Astrocyte (in vitro differentiated cells and primary cell): ENCODE data around the gene MEGF11. TPM values are rescaled to one million over a fixed set of nuclear protein-coding genes. Genes with fewer than 3 reads are reported as not detected.

Experiments used
- DNase-seq: peaks from one replicate; pipeline ENCODE4 v3.0.0-alpha.2; 2010; ENCODE audit warnings: low read depth
- FAIRE-seq: peaks from 2 replicates; lab custom pipeline; 2011; peaks lifted over from hg19 to GRCh38; lab: Jason Lieb, UNC
- H2AFZ ChIP-seq: 2 replicates; pipeline ENCODE4 v1.6.0; 2012; ENCODE audit warnings: low read depth, low read length, inconsistent platforms
- H3K27ac ChIP-seq: 2 replicates; pipeline ENCODE4 v1.5.1; 2011; ENCODE audit warnings: low read depth, low read length, inconsistent platforms
- H3K27me3 ChIP-seq: 2 replicates; pipeline ENCODE4 v1.6.0; 2011; ENCODE audit warnings: low read length, inconsistent platforms; ENCODE audit not compliant: insufficient read depth
- H3K36me3 ChIP-seq: 2 replicates; pipeline ENCODE4 v1.5.1; 2011; ENCODE audit warnings: low read length, inconsistent platforms; ENCODE audit not compliant: insufficient read depth
- H3K4me1 ChIP-seq: 2 replicates; pipeline ENCODE4 v1.5.1; 2011; ENCODE audit warnings: low read length, inconsistent platforms; ENCODE audit not compliant: insufficient read depth
- H3K4me2 ChIP-seq: 2 replicates; pipeline ENCODE4 v1.6.0; 2012; ENCODE audit warnings: low read length, inconsistent platforms
- H3K4me3 ChIP-seq: 2 replicates; pipeline ENCODE4 v1.5.1; 2011; ENCODE audit warnings: low read depth, mild to moderate bottlenecking, low read length, inconsistent platforms; ENCODE audit not compliant: insufficient read depth
- H3K79me2 ChIP-seq: 2 replicates; pipeline ENCODE4 v1.6.0; 2012; ENCODE audit warnings: mild to moderate bottlenecking, low read length, inconsistent platforms; ENCODE audit not compliant: insufficient read depth
- H3K9ac ChIP-seq: 2 replicates; pipeline ENCODE4 v1.6.0; 2012; ENCODE audit warnings: mild to moderate bottlenecking, low read length, inconsistent platforms
- H3K9me3 ChIP-seq: 2 replicates; pipeline ENCODE4 v1.5.1; 2012; ENCODE audit warnings: low read depth, mild to moderate bottlenecking, low read length, inconsistent platforms; ENCODE audit not compliant: insufficient read depth
- H4K20me1 ChIP-seq: 2 replicates; pipeline ENCODE4 v1.6.0; 2012; ENCODE audit warnings: low read length, inconsistent platforms; ENCODE audit not compliant: insufficient read depth
- H3K27ac Mint-ChIP-seq: one replicate; pipeline ENCODE4 v1.8.0; 2021; ENCODE audit warnings: mild to moderate bottlenecking, mixed read lengths; ENCODE audit not compliant: unreplicated experiment
- H3K27me3 Mint-ChIP-seq: one replicate; pipeline ENCODE4 v1.8.0; 2021; ENCODE audit warnings: low read depth, mixed read lengths; ENCODE audit not compliant: unreplicated experiment
- H3K36me3 Mint-ChIP-seq: one replicate; pipeline ENCODE4 v1.8.0; 2021; ENCODE audit warnings: low read depth, mixed read lengths; ENCODE audit not compliant: unreplicated experiment
- H3K4me1 Mint-ChIP-seq: one replicate; pipeline ENCODE4 v1.8.0; 2021; ENCODE audit warnings: low read depth, mixed read lengths; ENCODE audit not compliant: unreplicated experiment
- H3K4me3 Mint-ChIP-seq: one replicate; pipeline ENCODE4 v1.8.0; 2021; ENCODE audit warnings: mild to moderate bottlenecking, moderate library complexity, mixed read lengths; ENCODE audit not compliant: unreplicated experiment
- H3K9me3 Mint-ChIP-seq: one replicate; pipeline ENCODE4 v1.8.0; 2021; ENCODE audit warnings: mild to moderate bottlenecking, mixed read lengths; ENCODE audit not compliant: unreplicated experiment
- CTCF ChIP-seq: IDR thresholded peaks from 2 replicates; pipeline ENCODE4 v1.5.1; 2011; ENCODE audit warnings: low read depth, mild to moderate bottlenecking, inconsistent platforms, low read length, moderate library complexity; ENCODE audit not compliant: insufficient read depth
- EZH2 ChIP-seq: IDR thresholded peaks from 2 replicates; pipeline ENCODE4 v1.6.1; 2012; ENCODE audit warnings: mild to moderate bottlenecking, low read length, inconsistent platforms; ENCODE audit not compliant: insufficient read depth
- total RNA-seq: library from RNA; stranded (reverse); gene quantifications from 2 replicates; pipeline ENCODE4 v1.2.1, GENCODE V29; 2021

Gene MEGF11
- total RNA-seq, 1 donor from 2014 or later, result 0.16 TPM

- Mint-ChIP-seq H3K9me3 (no peaks in the 10 kb centered on the region), H3K4me1 (peaks cover 3% of the 10 kb centered on the region), H3K4me3 (no peak overlapping the region), H3K36me3 (peaks cover 5% of the 10 kb centered on the region), H3K27me3 (peaks cover 58% of the 10 kb centered on the region), H3K27ac (no peak overlapping the region)
- no peak overlapping the region for H2AFZ ChIP-seq
- H3K27me3 ChIP-seq, result peaks cover 14% of the 10 kb centered on the region
- H3K4me3 ChIP-seq, result no peak overlapping the region
- TF ChIP-seq CTCF (no peak), EZH2 (no peak)
- no peaks in the 10 kb centered on the region for H3K9me3 ChIP-seq
- no peaks in the 10 kb centered on the region for H3K4me1 ChIP-seq
- no peaks in the 10 kb centered on the region for H3K79me2 ChIP-seq
- DNase-seq (no peak), FAIRE-seq (no peak)
- H3K36me3 ChIP-seq, result no peaks in the 10 kb centered on the region
- H3K9ac ChIP-seq, result no peak overlapping the region
- no peak overlapping the region for H3K4me2 ChIP-seq
- H4K20me1 ChIP-seq, result no peaks in the 10 kb centered on the region
- no peak overlapping the region for H3K27ac ChIP-seq
Observed at GRCh38 chr15:66022163-66022525, 231.4 kb downstream of the MEGF11 start.

DNA sequence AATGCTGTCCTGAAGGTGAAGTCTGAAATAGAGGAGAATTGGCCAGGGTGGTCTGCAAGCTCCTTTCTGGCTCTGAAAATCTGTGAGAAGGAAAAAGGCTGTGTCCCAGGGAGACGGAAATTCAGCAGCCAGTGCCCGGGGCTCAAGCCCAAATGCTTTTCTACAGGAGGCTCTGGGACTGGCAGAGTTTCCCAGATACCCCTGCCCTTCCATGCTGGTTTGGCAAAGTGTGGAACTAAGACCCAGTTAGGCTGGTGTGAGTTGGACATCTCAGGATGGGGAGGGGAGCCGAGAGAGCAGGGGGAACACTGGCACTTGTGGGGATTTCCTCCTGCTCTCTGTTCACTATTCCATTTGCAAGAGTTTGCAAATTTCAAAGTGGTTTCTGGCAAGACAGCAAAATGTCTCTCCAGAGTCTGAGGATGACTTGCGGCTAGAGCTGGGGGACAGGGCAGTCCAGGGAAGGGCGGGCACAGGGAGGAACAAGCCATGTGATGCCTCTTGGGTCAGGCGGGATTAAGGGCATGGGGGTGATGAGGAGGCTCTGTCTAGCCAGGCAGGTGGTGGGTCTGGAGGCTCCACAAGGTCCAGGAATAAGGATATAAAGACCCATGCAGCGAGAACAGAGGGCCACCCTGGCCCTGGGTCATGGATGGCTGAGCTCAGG lies 231.9 kb downstream of the MEGF11 start:
- Histone ChIP-seq H3K27ac (no peak overlapping the region), H3K9ac (no peak overlapping the region), H3K36me3 (no peaks in the 10 kb centered on the region), H3K79me2 (no peaks in the 10 kb centered on the region), H3K4me2 (no peak overlapping the region), H2AFZ (no peak overlapping the region), H3K4me3 (no peak overlapping the region), H3K4me1 (no peaks in the 10 kb centered on the region), H3K27me3 (peaks cover 14% of the 10 kb centered on the region), H3K9me3 (no peaks in the 10 kb centered on the region), H4K20me1 (no peaks in the 10 kb centered on the region)
- FAIRE-seq (no peak), DNase-seq (no peak)
- H3K36me3 Mint-ChIP-seq, result peaks cover 5% of the 10 kb centered on the region
- H3K4me3 Mint-ChIP-seq, result no peak overlapping the region
- no peaks in the 10 kb centered on the region for H3K9me3 Mint-ChIP-seq
- TF ChIP-seq EZH2 (no peak), CTCF (no peak)
- H3K27me3 Mint-ChIP-seq, result peaks cover 55% of the 10 kb centered on the region
- peaks cover 3% of the 10 kb centered on the region for H3K4me1 Mint-ChIP-seq
- H3K27ac Mint-ChIP-seq, result no peak overlapping the region

- TF ChIP-seq CTCF (no peak), EZH2 (no peak)
- Mint-ChIP-seq H3K27ac (no peak overlapping the region), H3K4me3 (no peak overlapping the region), H3K27me3 (peaks cover 42% of the 10 kb centered on the region), H3K36me3 (peaks cover 5% of the 10 kb centered on the region), H3K9me3 (no peaks in the 10 kb centered on the region), H3K4me1 (peaks cover 3% of the 10 kb centered on the region)
- FAIRE-seq (no peak), DNase-seq (no peak)
- Histone ChIP-seq H3K4me1 (no peaks in the 10 kb centered on the region), H3K27ac (no peak overlapping the region), H4K20me1 (no peaks in the 10 kb centered on the region), H2AFZ (no peak overlapping the region), H3K4me3 (no peak overlapping the region), H3K36me3 (no peaks in the 10 kb centered on the region), H3K4me2 (no peak overlapping the region), H3K9ac (no peak overlapping the region), H3K9me3 (peaks cover 1% of the 10 kb centered on the region), H3K79me2 (no peaks in the 10 kb centered on the region), H3K27me3 (peaks cover 14% of the 10 kb centered on the region)
Observed at GRCh38 chr15:66019826-66020398, 233.6 kb downstream of the MEGF11 start.
